SK-MEL-5 (cell line): ENCODE measurements around the gene CAMK1D. TPM values are rescaled to one million over a fixed set of nuclear protein-coding genes. Genes with fewer than 3 reads are reported as not detected.

Source experiments
- DNase-seq: peaks from one replicate; pipeline ENCODE4 v3.0.0-alpha.2; 2016; ENCODE audit warnings: low read depth, low spot score
- in situ Hi-C: cut with HindIII; loops from 2 replicates; pipeline ENCODE4 v1.10.0; 2016; ENCODE audit warnings: low sequenced_read_pairs, high pct_unique_total_duplicates, low pct_unique_long_range_greater_than_20kb
- total RNA-seq: library from RNA; depleted of rRNA; stranded (reverse); fragments of >200 nt; shearing (Covaris generic); gene quantifications from 2 replicates; pipeline ENCODE4 v1.2.3, GENCODE V29; 2014

CAMK1D gene
- total RNA-seq, 1 experiment from 2014 or later: 0.37 TPM

DNA sequence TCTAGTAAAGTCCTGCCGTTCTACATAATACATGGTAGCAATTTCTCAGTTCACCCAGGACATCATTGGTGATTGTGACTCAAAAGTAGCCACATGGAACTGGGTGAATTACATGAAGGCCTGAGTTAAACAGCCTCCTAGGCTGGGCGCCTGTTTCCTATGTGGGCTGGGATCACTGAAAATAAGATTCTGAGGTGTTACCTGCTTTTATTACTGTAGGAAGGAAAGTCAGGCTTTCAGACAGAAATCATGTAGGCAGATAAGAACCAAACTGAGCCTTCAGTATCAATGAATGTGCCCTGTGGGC, 160.4 kb downstream of the CAMK1D start:
- DNase-seq: no peak
- in situ Hi-C loops: no loop called here

DNA sequence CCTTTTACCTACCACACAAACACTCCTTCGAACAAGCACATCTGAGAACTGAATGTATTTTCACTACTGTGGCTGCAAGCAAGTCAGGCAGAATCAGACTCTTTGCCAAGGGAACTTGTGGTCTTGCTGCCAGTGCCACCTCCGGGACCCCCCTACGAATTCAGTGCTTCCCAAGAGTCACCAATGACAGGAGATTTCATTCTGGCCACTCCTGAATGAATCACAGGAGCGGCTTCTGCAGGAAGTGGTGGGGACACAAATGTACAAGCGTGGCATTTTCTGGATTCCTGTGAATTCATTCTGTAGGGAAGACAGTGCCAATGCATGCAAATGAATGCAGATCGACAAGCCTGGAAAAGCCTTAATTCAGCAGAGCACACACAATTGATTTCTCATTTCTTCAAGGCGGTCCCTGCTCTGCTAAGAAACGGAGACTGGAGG, 161.2 kb downstream of the CAMK1D start:
- in situ Hi-C loops: no loop called here
- no peak for DNase-seq

DNA sequence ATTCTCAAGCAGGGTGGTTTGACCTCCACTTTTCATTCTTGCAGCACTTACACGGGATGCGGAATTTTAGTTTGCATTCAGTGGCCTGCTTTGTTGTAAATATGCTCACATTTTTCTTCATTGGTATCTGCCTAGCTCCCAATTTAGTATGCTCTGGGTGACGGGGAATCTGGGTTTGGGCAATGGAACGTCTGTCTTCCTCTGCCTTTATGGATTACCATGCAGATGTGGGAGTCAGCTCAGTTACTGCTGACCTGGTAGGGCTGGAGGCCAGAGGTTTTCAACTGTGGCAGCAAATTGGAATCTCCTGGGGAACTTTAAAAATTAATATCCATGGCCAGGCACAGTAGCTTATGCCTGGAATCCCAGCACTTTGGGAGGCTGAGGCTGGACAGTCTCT, 161.6 kb downstream of the CAMK1D start:
- in situ Hi-C loops: no loop called here

DNA sequence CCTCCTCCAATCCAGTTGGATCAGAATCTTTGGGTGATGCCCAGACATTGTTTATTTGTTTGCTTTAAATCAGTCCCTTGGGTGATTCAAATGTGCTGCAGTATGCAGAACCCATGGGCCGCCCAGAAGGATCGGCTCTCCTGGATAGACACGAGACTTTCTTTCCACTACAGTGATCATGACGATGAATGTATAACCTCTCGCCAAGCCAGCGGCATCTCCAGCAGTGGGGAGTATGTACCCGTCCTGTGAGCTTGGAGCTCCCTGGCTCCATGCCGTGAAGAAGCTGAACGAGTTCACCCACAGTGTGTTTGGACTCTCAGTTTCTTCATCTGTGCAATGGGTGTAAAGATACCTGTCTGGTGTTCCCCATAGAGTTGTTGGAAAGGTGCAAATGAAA, 162.3 kb downstream of the CAMK1D start:
- in situ Hi-C loops: no loop called here
- no peak for DNase-seq

More for the DNA sequence above, 161.6 kb downstream of the CAMK1D start:
- no peak for DNase-seq

DNA sequence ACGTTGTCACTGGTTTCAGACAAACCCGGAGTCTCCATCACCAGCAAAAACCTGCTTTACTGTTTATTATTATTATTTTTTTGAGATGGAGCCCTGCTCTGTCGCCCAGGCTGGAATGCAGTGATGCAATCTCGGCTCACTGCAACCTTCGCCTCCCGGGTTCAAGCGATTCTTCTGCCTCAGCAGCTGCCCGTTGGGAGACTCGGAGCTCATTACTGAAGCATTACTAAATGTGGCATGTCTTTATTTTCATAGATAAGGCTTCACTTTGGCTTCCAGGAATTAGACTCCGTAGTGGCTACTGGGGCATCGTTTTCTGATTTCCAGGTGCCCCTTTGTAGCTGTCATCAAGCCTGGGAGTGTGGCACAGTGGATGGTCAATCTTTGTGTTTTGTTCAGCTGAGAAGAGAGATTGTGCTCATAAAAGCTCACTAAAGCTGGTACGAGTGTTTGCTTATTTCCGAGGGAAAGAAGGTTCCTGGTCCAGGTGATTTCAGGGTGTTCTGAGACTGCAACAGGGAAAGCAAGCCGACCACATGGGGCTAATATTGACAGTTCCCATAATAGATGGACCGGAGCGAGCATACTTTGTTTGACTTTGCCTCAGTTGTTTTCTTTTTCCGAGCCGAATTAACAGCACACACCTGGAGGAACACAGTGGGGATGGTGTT, 163.1 kb downstream of the CAMK1D start:
- DNase-seq: no peak
- in situ Hi-C loops: no loop called here

DNA sequence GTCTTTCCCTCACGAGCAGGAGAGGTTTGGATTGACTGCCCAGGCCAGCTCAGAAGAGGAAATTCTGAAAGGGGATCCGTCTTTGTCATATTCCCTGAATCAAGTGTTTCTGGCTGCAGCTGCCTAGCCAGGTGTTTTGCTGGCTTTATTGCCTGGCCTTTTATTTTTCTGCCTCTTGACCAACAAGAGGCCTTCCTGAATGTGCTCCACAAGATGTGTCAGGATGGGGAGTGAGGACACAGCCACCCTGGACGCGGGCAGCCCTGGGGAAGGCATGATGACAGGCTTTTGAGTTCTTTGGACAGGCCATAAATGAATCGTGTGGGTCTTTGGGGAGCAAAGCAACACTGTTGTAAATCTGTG, 163.6 kb downstream of the CAMK1D start:
- in situ Hi-C loops: no loop called here
- no peak for DNase-seq

DNA sequence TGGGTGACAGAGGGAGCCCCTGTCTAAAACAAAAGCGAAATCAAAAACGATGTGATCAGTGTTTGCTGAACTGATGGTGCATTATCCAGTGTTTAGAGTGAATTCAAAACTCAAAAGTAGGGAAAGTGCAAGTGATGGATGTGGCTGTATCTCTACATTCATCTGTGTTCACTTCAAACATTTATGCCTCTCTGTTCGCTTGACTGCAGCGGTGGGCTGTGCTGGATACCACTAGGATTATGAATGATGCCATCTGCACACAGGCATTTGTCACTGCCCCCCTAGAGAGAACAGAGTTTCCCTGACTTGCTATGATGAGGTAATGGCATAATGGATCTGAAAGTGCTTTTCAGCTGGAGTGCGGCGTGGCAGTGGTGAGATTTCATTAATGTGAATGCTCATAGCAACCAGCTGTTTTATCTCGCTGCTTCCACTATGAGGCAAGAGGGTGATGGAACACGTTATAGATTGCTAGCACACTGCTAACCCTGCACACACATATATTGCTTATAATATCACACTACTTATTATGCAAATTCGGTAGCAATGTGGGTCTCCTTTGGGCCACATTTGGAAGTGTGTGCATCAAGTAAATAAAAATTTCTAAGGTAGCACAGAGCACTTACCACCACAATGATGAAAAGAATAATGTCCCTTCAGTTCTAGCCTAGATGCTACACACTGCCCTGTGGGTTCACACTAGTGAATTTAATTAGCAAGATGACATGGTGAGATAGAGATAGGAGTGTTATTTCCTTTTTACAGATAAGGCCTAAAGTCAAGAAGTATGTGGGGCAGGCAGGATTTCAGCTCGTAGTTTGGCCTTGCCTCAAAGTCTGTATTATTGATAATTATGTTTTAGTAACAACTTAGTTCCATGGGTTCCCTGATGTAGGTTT, 164.7 kb downstream of the CAMK1D start:
- in situ Hi-C loops: no loop called here
- no peak for DNase-seq

DNA sequence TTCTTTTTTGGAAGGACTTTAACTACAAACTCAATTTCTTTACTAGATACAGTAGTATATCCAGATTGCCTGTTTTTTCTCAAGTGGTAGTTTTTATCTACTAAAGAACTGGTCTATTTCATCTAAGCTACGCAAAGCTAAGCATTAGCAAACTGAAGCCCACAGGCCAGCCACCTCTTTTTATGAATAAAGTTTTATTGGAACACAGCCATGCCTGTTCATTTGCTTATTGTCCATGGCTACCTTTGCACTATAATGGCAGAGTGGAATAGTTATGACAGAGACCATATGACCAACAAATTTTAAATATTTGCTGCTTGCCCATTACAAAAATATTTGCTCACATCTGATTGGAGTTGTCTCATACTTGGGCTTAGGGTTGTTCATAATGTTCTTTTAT, 168.7 kb downstream of the CAMK1D start:
- in situ Hi-C loops: no loop called here
- no peak for DNase-seq

DNA sequence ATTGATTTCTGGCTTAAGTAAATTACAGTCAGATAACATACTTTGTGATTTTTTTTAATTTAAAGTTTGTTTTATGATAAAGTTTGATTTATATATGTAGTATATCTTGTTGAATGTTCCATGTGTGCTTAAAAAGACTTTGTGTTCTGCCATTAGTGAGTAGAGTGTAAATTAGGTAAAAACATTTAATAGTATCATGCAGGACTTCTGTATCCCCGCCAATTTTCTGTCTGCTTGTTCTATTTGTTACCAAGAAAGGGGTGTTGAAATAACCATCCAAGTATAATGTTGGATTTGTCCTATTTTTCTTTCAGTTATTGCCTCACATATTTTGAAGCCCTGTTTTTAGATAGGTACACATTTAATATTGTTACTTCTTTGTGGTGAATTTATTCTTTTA, 172.1 kb downstream of the CAMK1D start:
- in situ Hi-C loops: no loop called here
- DNase-seq: no peak

DNA sequence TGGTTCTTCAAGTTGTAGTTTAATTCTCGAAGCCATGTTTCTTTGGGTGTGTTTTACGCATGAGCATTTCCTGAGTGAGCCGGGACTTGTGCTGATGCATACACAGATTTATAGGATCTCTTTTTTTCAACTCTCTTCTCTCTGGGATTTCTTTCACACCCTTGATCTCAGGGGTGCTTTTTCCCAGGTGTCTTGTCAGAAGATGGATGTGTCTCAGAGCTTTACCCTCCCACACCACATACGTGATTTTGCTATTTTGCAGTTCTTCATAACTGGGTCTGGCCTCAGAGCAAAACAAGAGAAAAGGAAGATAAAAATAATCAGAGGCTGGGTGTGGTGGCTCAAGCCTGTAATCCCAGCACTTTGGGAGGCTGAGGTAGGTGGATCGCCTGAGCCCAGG, 177.0 kb downstream of the CAMK1D start:
- in situ Hi-C loops: no loop called here
- no peak for DNase-seq

DNA sequence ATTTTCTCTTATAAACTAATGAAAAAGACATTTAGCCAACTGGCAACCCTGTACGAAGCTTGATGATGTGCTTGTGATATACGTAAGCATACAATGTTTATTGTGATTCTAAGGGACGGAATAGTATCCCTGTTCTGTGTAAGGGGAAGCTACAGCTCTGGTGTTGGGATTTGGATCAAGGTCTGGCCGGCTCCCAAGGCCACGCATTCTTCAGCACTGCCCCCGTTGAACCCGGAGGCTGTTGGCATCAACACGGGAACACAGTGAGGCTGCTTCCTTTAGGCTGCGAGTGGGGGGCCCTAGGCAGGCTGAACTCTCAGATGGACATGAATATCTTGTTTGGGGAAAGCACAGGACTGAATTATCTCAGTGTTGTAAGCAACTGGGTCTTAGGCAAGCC, 180.6 kb downstream of the CAMK1D start:
- no peak for DNase-seq
- in situ Hi-C loops: no loop called here

DNA sequence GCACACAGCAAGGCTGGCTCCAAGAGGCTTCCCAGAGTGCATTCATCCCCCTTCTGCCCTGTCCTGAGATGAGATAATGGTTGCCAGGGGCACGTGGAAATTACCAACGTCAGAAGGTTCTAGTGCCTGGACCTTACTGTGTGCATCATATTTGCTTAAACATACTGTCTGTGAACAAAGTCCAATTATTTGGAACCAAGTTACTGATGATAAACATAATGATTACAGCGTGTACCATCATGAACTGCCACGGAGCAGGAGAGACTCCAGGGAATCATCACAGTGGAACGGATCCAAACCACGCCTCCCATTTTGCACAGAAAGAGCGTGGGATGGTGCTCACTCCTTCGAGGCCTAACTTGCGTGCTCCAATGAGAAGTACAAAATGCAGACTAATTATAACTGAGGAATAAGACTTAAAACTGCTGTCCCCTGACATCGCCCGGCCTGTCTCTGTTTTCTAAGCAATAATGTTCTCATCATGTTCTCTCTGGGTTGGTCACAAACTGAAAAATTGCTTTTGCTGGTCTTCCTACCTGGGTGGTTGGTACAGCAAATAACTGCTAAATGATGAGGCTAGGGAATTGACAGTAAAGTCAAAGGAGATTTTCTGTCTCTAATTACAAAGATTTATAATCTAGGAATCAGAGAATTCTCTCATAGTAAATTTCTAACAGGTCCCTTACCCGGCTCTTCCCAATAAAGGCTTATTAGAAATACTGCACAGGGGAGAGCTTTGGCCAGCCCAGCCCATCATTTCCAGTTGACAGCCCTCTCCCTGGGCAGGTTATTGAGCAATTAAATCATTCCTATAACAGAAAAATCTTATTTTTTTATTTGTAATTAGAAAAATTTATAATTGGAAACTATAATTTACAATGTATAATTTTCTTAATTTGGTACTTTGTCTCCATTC, 182.2 kb downstream of the CAMK1D start:
- in situ Hi-C loops: no loop called here
- DNase-seq: no peak

DNA sequence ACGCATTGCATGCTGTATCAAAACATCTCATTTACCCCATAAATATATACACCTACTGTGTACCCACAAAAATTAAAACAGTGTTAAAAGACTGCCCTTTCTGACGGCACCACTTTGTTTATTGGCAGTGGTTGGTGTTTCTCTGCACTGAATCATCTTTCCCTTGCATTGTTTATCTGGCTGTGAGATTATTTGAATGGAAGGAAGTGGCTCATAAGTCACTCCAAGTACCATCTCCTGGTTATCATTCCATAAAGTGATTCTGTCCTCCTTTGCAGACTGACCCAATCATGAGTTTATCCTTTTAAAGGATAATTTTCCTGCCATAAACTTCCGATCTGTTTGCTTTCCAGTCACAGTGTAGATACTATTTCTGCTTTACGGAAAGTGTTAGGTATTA, 183.8 kb downstream of the CAMK1D start:
- DNase-seq: no peak

DNA sequence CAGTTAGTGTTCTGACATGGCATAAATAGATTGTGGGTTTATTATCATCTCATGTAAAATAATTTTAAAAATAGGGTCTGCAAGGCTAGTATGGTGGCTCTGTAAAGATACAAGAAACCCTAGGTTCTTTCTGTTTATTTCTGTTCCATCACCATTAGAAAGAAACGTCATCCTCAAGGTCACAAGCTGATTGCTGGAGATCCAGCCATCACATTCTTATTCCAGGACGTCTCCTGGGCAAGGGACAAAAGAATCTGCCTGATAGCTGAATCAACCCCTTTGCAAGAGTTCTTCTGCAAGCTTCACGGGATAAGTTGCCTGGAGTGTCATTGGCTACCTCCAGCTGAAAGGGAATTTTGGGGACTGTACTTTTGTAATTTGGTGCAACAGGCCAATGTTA, 184.4 kb downstream of the CAMK1D start:
- in situ Hi-C loops: no loop called here
- no peak for DNase-seq

More for the DNA sequence above, 183.8 kb downstream of the CAMK1D start:
- in situ Hi-C loops: no loop called here

DNA sequence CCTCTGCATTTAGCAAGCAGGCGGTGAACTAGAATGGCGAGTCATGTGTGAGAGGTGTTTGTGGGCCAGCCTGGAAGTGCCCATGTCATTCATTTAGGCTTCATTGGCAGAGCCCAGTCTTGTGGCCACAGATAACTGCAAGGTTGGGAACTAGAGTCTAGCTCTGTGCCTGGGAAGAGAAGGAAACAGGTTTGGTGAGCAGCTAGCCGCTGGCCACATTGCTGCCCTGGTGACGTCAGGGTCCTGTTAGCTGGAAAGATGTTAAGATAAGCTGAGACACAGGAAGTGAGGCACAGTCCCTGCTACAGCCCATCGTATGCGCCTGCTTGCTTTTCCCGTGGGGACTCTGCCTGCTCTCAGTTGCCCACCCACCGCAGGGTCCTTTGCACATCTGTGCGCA, 185.5 kb downstream of the CAMK1D start:
- in situ Hi-C loops: no loop called here
- no peak for DNase-seq

DNA sequence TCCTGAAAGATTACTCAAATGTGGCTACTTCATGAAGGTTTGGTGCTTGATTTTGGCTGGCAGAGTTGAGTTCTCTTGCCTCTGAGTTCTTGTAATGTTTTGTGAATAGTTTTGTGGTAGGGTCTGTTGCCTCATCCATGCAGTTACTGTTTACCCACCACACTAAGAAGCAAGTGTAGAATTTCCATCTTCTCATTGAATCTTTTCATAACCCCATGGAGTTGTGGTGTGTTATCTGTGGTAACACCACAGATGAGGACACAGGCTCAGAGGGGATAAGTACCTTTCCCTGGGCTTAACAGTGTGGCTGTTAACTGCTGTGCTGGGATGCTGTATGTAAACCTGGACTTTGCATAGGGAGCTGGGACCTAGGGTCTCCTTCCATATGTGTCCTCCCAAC, 186.3 kb downstream of the CAMK1D start:
- in situ Hi-C loops: no loop called here
- DNase-seq: no peak

DNA sequence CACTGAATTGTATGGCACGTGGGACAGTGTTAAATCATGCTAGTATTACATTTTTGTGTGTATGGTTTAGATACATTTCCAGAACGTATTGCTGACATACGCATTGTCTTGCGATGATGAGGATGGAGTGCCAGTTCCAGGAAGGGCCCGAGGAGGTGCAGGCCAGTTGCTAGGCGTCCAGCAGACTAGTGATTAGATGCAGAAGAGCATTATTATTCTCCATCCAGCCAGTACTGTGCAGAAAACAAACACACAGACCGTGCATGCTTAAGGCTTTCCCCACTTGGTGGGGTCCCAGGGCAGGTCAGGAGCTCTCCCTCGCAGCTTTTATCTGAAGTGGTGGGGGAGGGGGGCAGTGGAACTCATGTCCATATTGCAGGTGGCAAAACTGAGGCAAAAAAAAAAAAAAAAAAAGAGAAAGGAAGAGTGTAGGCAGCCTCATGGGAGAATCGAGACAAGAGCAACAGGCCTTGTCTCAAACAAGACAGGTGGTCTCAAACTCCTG, 189.2 kb downstream of the CAMK1D start:
- no peak for DNase-seq
- in situ Hi-C loops: no loop called here
